H1 (cell line): ENCODE measurements around the gene STXBP6. TPM values are rescaled to one million over a fixed set of nuclear protein-coding genes. Genes with fewer than 3 reads are reported as not detected.

Experiments
- CTCF ChIA-PET: fragments of 300-600 bp; sonication (Branson Sonifier 250); formaldehyde crosslinking; loops from one replicate; lab custom pipeline; 2021; ENCODE audit not compliant: partially characterized antibody; lab: Charles Lee
- POLR2A ChIA-PET: fragments of 300-600 bp; sonication (Branson Sonifier 250); formaldehyde crosslinking; loops from one replicate; lab custom pipeline; 2021; ENCODE audit warnings: inconsistent platforms; ENCODE audit not compliant: partially characterized antibody; lab: Charles Lee
- DNase-seq, 2 experiments: peaks; one replicate each; pipeline versions ENCODE4 v3.0.0 to v3.0.0-alpha.2; 2010 to 2022; ENCODE audit warnings: low spot score in 2 of 2, low read depth in 1 of 2, mixed read lengths in 1 of 2
- FAIRE-seq: peaks from 2 replicates; lab custom pipeline; 2011; peaks lifted over from hg19 to GRCh38; lab: Jason Lieb, UNC
- H2AFZ ChIP-seq: 2 replicates; pipeline ENCODE4 v1.8.1; 2012; ENCODE audit warnings: low read length, inconsistent platforms
- H2AK5ac ChIP-seq: 2 replicates; pipeline ENCODE4 v1.6.1; 2013; ENCODE audit warnings: low read depth, low read length
- H2BK120ac ChIP-seq: replicated peaks from 2 replicates; pipeline ENCODE3; 2013; ENCODE audit warnings: low read depth, low read length, inconsistent platforms
- H2BK12ac ChIP-seq: 2 replicates; pipeline ENCODE4 v1.6.1; 2013; ENCODE audit warnings: low read depth, low read length
- H2BK15ac ChIP-seq: 2 replicates; pipeline ENCODE4 v1.6.1; 2013; ENCODE audit warnings: low read length
- H2BK20ac ChIP-seq: 2 replicates; pipeline ENCODE4 v1.6.1; 2013; ENCODE audit warnings: low read length
- H2BK5ac ChIP-seq: 2 replicates; pipeline ENCODE4 v1.6.1; 2013; ENCODE audit warnings: low read depth, low read length
- H3K14ac ChIP-seq: 2 replicates; pipeline ENCODE4 v1.6.1; 2013; ENCODE audit warnings: inconsistent platforms; ENCODE audit not compliant: insufficient read length
- H3K18ac ChIP-seq: 2 replicates; pipeline ENCODE4 v1.6.1; 2013; ENCODE audit warnings: low read length; ENCODE audit errors: extremely low read depth
- H3K23ac ChIP-seq: 2 replicates; pipeline ENCODE4 v1.6.1; 2013; ENCODE audit warnings: inconsistent platforms; ENCODE audit not compliant: insufficient read length
- H3K23me2 ChIP-seq: 2 replicates; pipeline ENCODE4 v1.6.1; 2013; ENCODE audit warnings: low read depth, low read length
- H3K27ac ChIP-seq: 2 replicates; pipeline ENCODE4 v1.6.1; 2011; ENCODE audit warnings: low read depth, low read length, inconsistent platforms
- H3K27me3 ChIP-seq, 4 experiments: replicated peaks in 1 of 4; 1 replicate in 1 of 4; 2 replicates in 3 of 4; pipeline versions ENCODE4 v1.6.1 to v1.8.1; 2011 to 2013; ENCODE audit warnings: low read length in 3 of 4, mild to moderate bottlenecking in 3 of 4, inconsistent platforms in 2 of 4, mixed read lengths in 2 of 4, moderate library complexity in 1 of 4; ENCODE audit not compliant: control insufficient read depth in 3 of 4, insufficient read depth in 3 of 4; ENCODE audit errors: extremely low read depth in 1 of 4
- H3K36me3 ChIP-seq, 4 experiments: 2 replicates each; pipeline versions ENCODE4 v1.6.1 to v1.8.1; 2011 to 2013; ENCODE audit warnings: mild to moderate bottlenecking in 4 of 4, low read length in 3 of 4, moderate library complexity in 2 of 4, control low read depth in 1 of 4, inconsistent platforms in 1 of 4; ENCODE audit not compliant: insufficient read depth in 4 of 4, control insufficient read depth in 2 of 4
- H3K4ac ChIP-seq: replicated peaks from 2 replicates; pipeline ENCODE3; 2013; ENCODE audit warnings: low read length, low read depth, mixed read lengths, inconsistent platforms; ENCODE audit not compliant: insufficient read length
- H3K4me1 ChIP-seq, 4 experiments: replicated peaks in 1 of 4; 1 replicate in 1 of 4; 2 replicates in 3 of 4; pipeline versions ENCODE4 v1.6.1 to v1.8.1; 2011 to 2013; ENCODE audit warnings: low read length in 3 of 4, inconsistent platforms in 2 of 4, mixed read lengths in 1 of 4; ENCODE audit not compliant: insufficient read depth in 4 of 4, control insufficient read depth in 3 of 4
- H3K4me2 ChIP-seq, 2 experiments: 2 replicates each; pipeline versions ENCODE4 v1.6.1 to v1.8.1; 2011 to 2013; ENCODE audit warnings: low read depth in 2 of 2, low read length in 2 of 2, control low read depth in 1 of 2, inconsistent platforms in 1 of 2, mild to moderate bottlenecking in 1 of 2; ENCODE audit not compliant: insufficient read depth in 1 of 2
- H3K4me3 ChIP-seq, 4 experiments: fragments of 200-600, 300-600 bp in 1 of 4; sonication (generic), shearing (Covaris generic), sonication (Bioruptor Twin) in 1 of 4; 2 replicates each; pipeline versions ENCODE4 v1.5.1 to v1.8.1; 2011 to 2016; ENCODE audit warnings: low read length in 4 of 4, low read depth in 3 of 4, control low read depth in 2 of 4, inconsistent platforms in 2 of 4, mild to moderate bottlenecking in 2 of 4, mixed read lengths in 1 of 4, moderate library complexity in 1 of 4; ENCODE audit not compliant: insufficient read depth in 2 of 4; ENCODE audit errors: extremely low read depth in 1 of 4
- H3K56ac ChIP-seq: replicated peaks from 2 replicates; pipeline ENCODE3; 2013; ENCODE audit warnings: low read depth, mild to moderate bottlenecking, mixed read lengths, low read length, inconsistent platforms; ENCODE audit not compliant: insufficient read length
- H3K79me1 ChIP-seq: 2 replicates; pipeline ENCODE4 v1.6.1; 2013; ENCODE audit warnings: low read depth, low read length, control low read depth
- H3K79me2 ChIP-seq, 2 experiments: 2 replicates each; pipeline versions ENCODE4 v1.6.1 to v1.8.1; 2012 to 2013; ENCODE audit warnings: low read length in 2 of 2, mild to moderate bottlenecking in 2 of 2, inconsistent platforms in 1 of 2; ENCODE audit not compliant: insufficient read depth in 2 of 2, control insufficient read depth in 1 of 2
- H3K9ac ChIP-seq, 4 experiments: replicated peaks in 1 of 4; 1 replicate in 1 of 4; 2 replicates in 3 of 4; pipeline versions ENCODE4 v1.6.1 to v1.8.1; 2011 to 2013; ENCODE audit warnings: low read depth in 3 of 4, low read length in 3 of 4, control low read depth in 2 of 4, mild to moderate bottlenecking in 2 of 4, moderate library complexity in 2 of 4, inconsistent platforms in 1 of 4; ENCODE audit errors: extremely low read depth in 1 of 4
- H3K9me3 ChIP-seq, 2 experiments: 2 replicates each; pipeline versions ENCODE4 v1.6.1 to v1.8.1; 2012 to 2013; ENCODE audit warnings: mild to moderate bottlenecking in 2 of 2, moderate library complexity in 2 of 2, control low read depth in 1 of 2, inconsistent platforms in 1 of 2, low read depth in 1 of 2, low read length in 1 of 2, mixed read lengths in 1 of 2; ENCODE audit not compliant: insufficient read depth in 2 of 2
- H4K20me1 ChIP-seq, 2 experiments: replicated peaks in 1 of 2; 2 replicates each; pipeline versions ENCODE3 to v1.8.1; 2011 to 2013; ENCODE audit warnings: inconsistent platforms in 2 of 2, low read length in 2 of 2, mild to moderate bottlenecking in 1 of 2; ENCODE audit not compliant: insufficient read depth in 2 of 2, control insufficient read depth in 1 of 2
- H4K5ac ChIP-seq: 2 replicates; pipeline ENCODE4 v1.6.1; 2013; ENCODE audit warnings: low read length, low read depth, mixed read lengths, inconsistent platforms; ENCODE audit not compliant: insufficient read length
- H4K8ac ChIP-seq: 2 replicates; pipeline ENCODE4 v1.8.0; 2013; ENCODE audit warnings: mild to moderate bottlenecking, moderate library complexity, low read length, inconsistent platforms; ENCODE audit not compliant: insufficient read depth; ENCODE audit errors: extremely low read depth
- H4K91ac ChIP-seq: replicated peaks from 2 replicates; pipeline ENCODE3; 2013; ENCODE audit warnings: low read length, mixed read lengths, inconsistent platforms; ENCODE audit not compliant: insufficient read length
- CHD2 ChIP-seq: IDR thresholded peaks from 2 replicates; pipeline ENCODE4 v1.6.1; 2012; ENCODE audit warnings: low read length, improper control_type of control experiment
- EZH2 ChIP-seq: fragments of 200-600 bp; sonication (generic); IDR thresholded peaks from 2 replicates; pipeline ENCODE4 v1.7.1; 2012; ENCODE audit warnings: low read depth, mild to moderate bottlenecking, moderate library complexity, low read length, inconsistent platforms; ENCODE audit not compliant: severe bottlenecking
- GABPA ChIP-seq: IDR thresholded peaks from 2 replicates; pipeline ENCODE4 v1.6.1; 2011; ENCODE audit warnings: mild to moderate bottlenecking, low read length, moderate library complexity, borderline replicate concordance; ENCODE audit not compliant: insufficient read depth
- HDAC6 ChIP-seq: IDR thresholded peaks from one replicate; pipeline ENCODE4 v1.7.1; 2012; ENCODE audit warnings: low read depth, mild to moderate bottlenecking, inconsistent platforms, low read length, moderate library complexity
- JUND ChIP-seq: IDR thresholded peaks from 2 replicates; pipeline ENCODE4 v1.6.1; 2011; ENCODE audit warnings: mild to moderate bottlenecking, improper control_type of control experiment, low read length
- MAFK ChIP-seq: IDR thresholded peaks from 2 replicates; pipeline ENCODE4 v1.6.1; 2012; ENCODE audit warnings: low read depth, mild to moderate bottlenecking, improper control_type of control experiment, low read length
- POLR2AphosphoS5 ChIP-seq: IDR thresholded peaks from 2 replicates; pipeline ENCODE4 v1.6.1; 2011; ENCODE audit warnings: low read depth, low read length
- TAF7 ChIP-seq: optimal IDR thresholded peaks from 2 replicates; pipeline ENCODE3; 2011; ENCODE audit warnings: low read depth, mild to moderate bottlenecking, inconsistent platforms, low read length, moderate library complexity, borderline replicate concordance
- TEAD4 ChIP-seq: IDR thresholded peaks from 2 replicates; pipeline ENCODE4 v1.6.1; 2012; ENCODE audit warnings: low read depth, low read length, inconsistent platforms, mixed read lengths
- YY1 ChIP-seq: IDR thresholded peaks from 2 replicates; pipeline ENCODE4 v1.6.1; 2011; ENCODE audit warnings: low read depth, mild to moderate bottlenecking, low read length
- WGBS, 2 experiments: shearing (Covaris generic) in 1 of 2; methylation state at CpG; one replicate each; pipeline versions ENCODE4 v1.1.6 to v1.1.7; 2013 to 2015; ENCODE audit warnings: low lambda C conversion rate in 2 of 2, mixed read lengths in 2 of 2, inconsistent platforms in 1 of 2, low coverage in 1 of 2, missing lambda C conversion rate in 1 of 2; ENCODE audit not compliant: insufficient replicate concordance in 2 of 2, insufficient coverage in 1 of 2, insufficient read length in 1 of 2; ENCODE audit errors: extremely low coverage in 1 of 2, missing lambda C conversion rate in 1 of 2; 5-methylcytosine and 5-hydroxymethylcytosine counted together
- polyA plus RNA-seq, 7 experiments: library from polyadenylated mRNA; depleted of rRNA in 3 of 7; stranded (reverse) in 5 of 7; unstranded in 2 of 7; fragments of >200 nt in 5 of 7; fragments of 200-250 nt in 2 of 7; gene quantifications; 1 replicate in 5 of 7; 2 replicates in 1 of 7; 4 replicates in 1 of 7; pipeline versions ENCODE4 v1.2.1 to v1.2.3, GENCODE V29; 2011 to 2013; ENCODE audit warnings: missing spikeins in 2 of 7, mixed read lengths in 2 of 7
- total RNA-seq: library from RNA; stranded (reverse); fragmentation: NEBNext Ultra II Directional; extraction: Animal tissue kit (Norgen Biotek cat#: 25700); gene quantifications from 2 replicates; pipeline ENCODE4 v1.2.1, GENCODE V29; 2021
- TF ChIP-seq, protein P1 (sequence below): IDR thresholded peaks from 2 replicates; pipeline ENCODE4 v1.6.1; 2012; ENCODE audit warnings: low read length, inconsistent platforms

The STXBP6 gene
- total and polyA plus RNA-seq, 2 of the 8 experiments (the other 6 are each of a cell fraction or from before 2014, with no cell fraction given): 9.4 to 18.1 TPM

DNA sequence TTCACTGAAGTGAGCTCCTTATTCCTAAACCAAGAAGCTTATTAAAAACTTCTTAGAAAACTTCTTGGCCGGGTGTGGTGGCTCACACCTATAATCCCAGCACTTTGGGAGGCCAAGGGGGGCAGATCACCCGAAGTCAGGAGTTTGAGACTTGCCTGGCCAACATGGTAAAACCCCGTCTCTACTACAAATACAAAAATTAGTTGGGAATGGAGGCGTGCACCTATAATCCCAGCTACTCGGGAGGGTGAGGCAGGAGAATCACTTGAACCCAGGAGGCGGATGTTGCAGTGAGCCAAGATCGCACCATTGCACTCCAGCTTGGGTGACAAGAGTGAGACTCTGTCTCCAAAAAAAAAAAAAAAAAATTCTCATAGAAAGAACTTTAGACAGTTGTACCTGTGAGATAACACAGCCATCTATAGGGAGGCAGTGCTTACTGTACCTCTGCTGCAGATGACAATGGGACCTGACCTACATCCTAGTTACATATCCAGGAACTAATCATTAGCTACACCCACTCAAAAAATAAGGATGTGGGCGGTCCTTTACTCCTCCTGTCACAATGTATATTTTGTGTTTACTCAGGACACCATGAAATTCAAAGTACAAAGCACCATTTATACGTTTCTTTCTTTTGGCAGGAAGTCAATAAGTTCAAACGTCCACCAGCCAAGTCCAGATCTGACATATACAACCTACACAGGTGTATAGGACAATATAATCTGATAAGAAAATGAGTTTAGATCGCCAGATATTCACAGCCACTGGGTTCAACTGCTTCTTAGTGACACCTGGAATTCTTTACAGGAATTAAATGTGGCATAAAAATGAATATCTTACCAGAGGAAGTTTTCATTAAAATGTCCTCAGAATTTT, 14.9 kb downstream of the STXBP6 start:
- no peak overlapping the region for H4K5ac ChIP-seq
- H2BK120ac ChIP-seq: no peak overlapping the region
- H3K79me2 ChIP-seq: peaks cover 2 to 8% of the 10 kb centered on the region in 2 experiments; a peak in 1 of 4 replicates
- no peak overlapping the region for H4K91ac ChIP-seq
- no peak overlapping the region for H3K14ac ChIP-seq
- H4K8ac ChIP-seq: no peak overlapping the region
- H3K23ac ChIP-seq: no peak overlapping the region
- no peak overlapping the region for H3K4me2 ChIP-seq
- H3K9me3 ChIP-seq: no peaks in the 10 kb centered on the region
- POLR2A ChIA-PET: interaction anchor here (0.6 kb wide), 1 partner anchor 353 kb away, joined by 3 read pairs; no protein-coding TSS in a partner anchor
- H3K27ac ChIP-seq: no peak overlapping the region
- H3K23me2 ChIP-seq: no peaks in the 10 kb centered on the region
- H3K56ac ChIP-seq: no peak overlapping the region
- no peaks in the 10 kb centered on the region for H3K4me1 ChIP-seq
- CTCF ChIA-PET: interaction anchor here (0.6 to 2.2 kb wide), 9 partner anchors 10 to 1062 kb away, joined by 3 to 11 read pairs (median 5); no protein-coding TSS in a partner anchor
- no peak overlapping the region for H2BK20ac ChIP-seq
- no peak overlapping the region for H3K18ac ChIP-seq
- H2AFZ ChIP-seq: no peak overlapping the region
- no peak overlapping the region for H2BK15ac ChIP-seq
- no peaks in the 10 kb centered on the region for H3K27me3 ChIP-seq
- no peak overlapping the region for H3K4me3 ChIP-seq
- H2BK12ac ChIP-seq: no peak overlapping the region
- H3K36me3 ChIP-seq: no peaks in the 10 kb centered on the region
- 92% methylated on average over 11 of the region's 11 CpGs; no CpG with 5 or more reads in 1 of the 2 experiments for WGBS, 2 experiments
- H2AK5ac ChIP-seq: no peak overlapping the region
- no peak overlapping the region for H2BK5ac ChIP-seq
- H4K20me1 ChIP-seq: no peaks in the 10 kb centered on the region
- H3K4ac ChIP-seq: no peak overlapping the region
- no peak for DNase-seq
- H3K9ac ChIP-seq: no peak overlapping the region
- no peaks in the 10 kb centered on the region; the same call in 1 of the 2 replicates for H3K79me1 ChIP-seq
- FAIRE-seq: no peak
- TF ChIP-seq MAFK (no peak), POLR2AphosphoS5 (no peak), TEAD4 (no peak), CHD2 (no peak), EZH2 (no peak), HDAC6 (no peak), JUND (no peak), GABPA (no peak), TAF7 (no peak), YY1 (no peak)
- TF ChIP-seq, protein P1, sequence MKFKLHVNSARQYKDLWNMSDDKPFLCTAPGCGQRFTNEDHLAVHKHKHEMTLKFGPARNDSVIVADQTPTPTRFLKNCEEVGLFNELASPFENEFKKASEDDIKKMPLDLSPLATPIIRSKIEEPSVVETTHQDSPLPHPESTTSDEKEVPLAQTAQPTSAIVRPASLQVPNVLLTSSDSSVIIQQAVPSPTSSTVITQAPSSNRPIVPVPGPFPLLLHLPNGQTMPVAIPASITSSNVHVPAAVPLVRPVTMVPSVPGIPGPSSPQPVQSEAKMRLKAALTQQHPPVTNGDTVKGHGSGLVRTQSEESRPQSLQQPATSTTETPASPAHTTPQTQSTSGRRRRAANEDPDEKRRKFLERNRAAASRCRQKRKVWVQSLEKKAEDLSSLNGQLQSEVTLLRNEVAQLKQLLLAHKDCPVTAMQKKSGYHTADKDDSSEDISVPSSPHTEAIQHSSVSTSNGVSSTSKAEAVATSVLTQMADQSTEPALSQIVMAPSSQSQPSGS: no peak
